Mesendoderm (in vitro differentiated cells): Measurements from ENCODE around the gene ACAD11.

Source experiments
- DNase-seq: peaks from one replicate; pipeline ENCODE4 v3.0.0; 2013
- H2AK5ac ChIP-seq: 2 replicates; pipeline ENCODE4 v1.6.1; 2013; ENCODE audit warnings: low read length, inconsistent platforms
- H2BK120ac ChIP-seq: 2 replicates; pipeline ENCODE4 v1.6.1; 2013; ENCODE audit warnings: low read depth, mild to moderate bottlenecking, low read length, moderate library complexity, mixed read lengths
- H2BK15ac ChIP-seq: replicated peaks from 2 replicates; pipeline ENCODE4 v1.6.1; 2013; ENCODE audit warnings: low read depth, mild to moderate bottlenecking, moderate library complexity
- H2BK5ac ChIP-seq: 2 replicates; pipeline ENCODE4 v1.6.1; 2013; ENCODE audit warnings: low read length, inconsistent platforms
- H3K18ac ChIP-seq: 2 replicates; pipeline ENCODE4 v1.6.1; 2013; ENCODE audit warnings: mild to moderate bottlenecking, low read length, mixed read lengths
- H3K23ac ChIP-seq: one replicate; pipeline ENCODE4 v1.6.1; 2013; ENCODE audit warnings: low read length
- H3K27ac ChIP-seq: 2 replicates; pipeline ENCODE4 v1.5.1; 2013; ENCODE audit warnings: low read depth, mild to moderate bottlenecking, inconsistent platforms, low read length, moderate library complexity
- H3K27me3 ChIP-seq: 2 replicates; pipeline ENCODE4 v1.6.1; 2013; ENCODE audit warnings: low read length, control low read depth, mild to moderate bottlenecking, inconsistent platforms; ENCODE audit not compliant: insufficient read depth, poor library complexity
- H3K36me3 ChIP-seq: 2 replicates; pipeline ENCODE4 v1.6.1; 2013; ENCODE audit warnings: low read length, inconsistent platforms; ENCODE audit not compliant: control insufficient read depth, insufficient read depth
- H3K4ac ChIP-seq: one replicate; pipeline ENCODE4 v1.6.1; 2013; ENCODE audit warnings: low read depth, mild to moderate bottlenecking, low read length, moderate library complexity
- H3K4me1 ChIP-seq: 2 replicates; pipeline ENCODE4 v1.6.1; 2013; ENCODE audit warnings: low read depth, low read length, inconsistent platforms; ENCODE audit not compliant: control insufficient read depth
- H3K4me2 ChIP-seq: 2 replicates; pipeline ENCODE4 v1.6.1; 2013; ENCODE audit warnings: low read length
- H3K4me3 ChIP-seq: 2 replicates; pipeline ENCODE4 v1.5.1; 2013; ENCODE audit warnings: mild to moderate bottlenecking, low read length
- H3K56ac ChIP-seq: one replicate; pipeline ENCODE4 v1.6.1; 2013; ENCODE audit warnings: low read length
- H3K79me1 ChIP-seq: 2 replicates; pipeline ENCODE4 v1.6.1; 2013; ENCODE audit warnings: low read length, inconsistent platforms
- H3K79me2 ChIP-seq: 2 replicates; pipeline ENCODE4 v1.6.1; 2013; ENCODE audit warnings: mild to moderate bottlenecking, low read length; ENCODE audit not compliant: control insufficient read depth, insufficient read depth
- H3K9ac ChIP-seq: 2 replicates; pipeline ENCODE4 v1.6.1; 2013; ENCODE audit warnings: low read length, inconsistent platforms
- H4K5ac ChIP-seq: one replicate; pipeline ENCODE4 v1.6.1; 2013; ENCODE audit warnings: low read length
- H4K8ac ChIP-seq: one replicate; pipeline ENCODE4 v1.6.1; 2013; ENCODE audit warnings: low read depth, mild to moderate bottlenecking, control low read depth, low read length, moderate library complexity
- WGBS: extraction: QIAGEN DNeasy Blood & Tissue Kit; methylation state at CpG from one replicate; pipeline ENCODE4 v1.1.7; 2013; ENCODE audit warnings: low lambda C conversion rate, missing lambda C conversion rate; ENCODE audit not compliant: insufficient coverage; ENCODE audit errors: extremely low coverage; 5-methylcytosine and 5-hydroxymethylcytosine counted together

Gene ACAD11

GRCh38 chr3:132635052-132635451, 24.6 kb downstream of the ACAD11 start:
- Histone ChIP-seq H3K56ac (no peak overlapping the region), H3K4me3 (no peak overlapping the region), H3K79me2 (no peaks in the 10 kb centered on the region), H3K36me3 (no peaks in the 10 kb centered on the region), H3K4ac (no peak overlapping the region), H3K9ac (no peak overlapping the region), H3K23ac (no peak overlapping the region), H3K4me2 (no peak overlapping the region), H2BK15ac (no peak overlapping the region), H3K27me3 (no peaks in the 10 kb centered on the region), H4K5ac (no peak overlapping the region), H2BK5ac (no peak overlapping the region), H3K79me1 (no peaks in the 10 kb centered on the region), H4K8ac (no peak overlapping the region), H2AK5ac (no peak overlapping the region), H3K4me1 (no peaks in the 10 kb centered on the region), H2BK120ac (no peak overlapping the region), H3K18ac (no peak overlapping the region), H3K27ac (no peak overlapping the region)
- no peak for DNase-seq

DNA sequence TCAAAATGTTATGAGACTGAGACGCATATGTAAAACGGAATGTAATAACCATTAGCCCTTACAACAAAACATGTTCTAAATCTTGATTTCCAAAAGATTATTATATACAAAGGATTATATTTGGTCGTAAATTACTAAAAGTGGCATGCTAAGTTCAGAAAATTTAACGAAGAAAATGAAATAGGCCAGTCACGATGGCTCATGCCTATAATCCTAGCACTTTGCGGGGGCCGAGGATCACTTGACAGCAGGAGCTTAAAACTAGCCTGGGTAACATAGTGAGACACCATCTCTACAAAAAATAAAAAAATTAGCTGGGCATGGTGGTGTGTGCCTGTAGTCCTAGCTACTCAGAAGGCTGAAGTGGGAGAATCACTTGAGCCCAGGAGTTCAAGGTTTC, 29.0 kb downstream of the ACAD11 start:
- H2BK15ac ChIP-seq = no peak overlapping the region
- WGBS = no CpG with 5 or more reads among the region's 7 CpGs

DNA sequence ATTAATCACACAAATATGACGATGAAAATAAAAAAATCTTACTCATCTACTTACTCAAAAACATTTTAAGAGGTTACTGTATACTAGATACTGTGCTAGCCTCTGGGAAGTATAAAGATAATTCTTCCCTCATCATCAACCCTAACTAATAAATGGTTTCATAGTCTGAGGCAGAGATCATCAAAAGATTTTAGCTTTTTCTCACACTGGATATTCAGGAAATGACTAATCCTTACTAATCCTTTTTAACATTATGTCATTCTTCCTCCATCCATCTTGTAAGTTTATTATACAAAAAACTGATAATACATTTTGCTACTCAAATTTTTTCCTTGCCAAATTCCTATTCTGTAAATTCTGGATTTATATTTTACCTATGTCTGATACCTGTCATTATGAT, 29.7 kb downstream of the ACAD11 start:
- Histone ChIP-seq H4K5ac (no peak overlapping the region), H3K4me2 (no peak overlapping the region), H3K4me3 (no peak overlapping the region), H4K8ac (no peak overlapping the region), H3K79me2 (no peaks in the 10 kb centered on the region), H2AK5ac (no peak overlapping the region), H3K27ac (no peak overlapping the region), H3K36me3 (no peaks in the 10 kb centered on the region), H3K27me3 (no peaks in the 10 kb centered on the region), H3K23ac (no peak overlapping the region), H3K9ac (no peak overlapping the region), H2BK5ac (no peak overlapping the region), H3K4me1 (no peaks in the 10 kb centered on the region), H3K18ac (no peak overlapping the region), H3K79me1 (no peaks in the 10 kb centered on the region), H2BK120ac (no peak overlapping the region), H2BK15ac (no peak overlapping the region), H3K4ac (no peak overlapping the region), H3K56ac (no peak overlapping the region)
- no peak for DNase-seq
- 100% methylated on average over 1 of the region's 1 CpG for WGBS

More for the DNA sequence above, 29.0 kb downstream of the ACAD11 start:
- H2BK120ac ChIP-seq = no peak overlapping the region
- DNase-seq = no peak
- H3K4me1 ChIP-seq = no peaks in the 10 kb centered on the region
- H3K4me3 ChIP-seq = no peak overlapping the region
- no peaks in the 10 kb centered on the region for H3K27me3 ChIP-seq
- H4K8ac ChIP-seq = no peak overlapping the region
- no peak overlapping the region for H3K9ac ChIP-seq
- H3K4me2 ChIP-seq = no peak overlapping the region
- no peak overlapping the region for H3K27ac ChIP-seq
- no peaks in the 10 kb centered on the region for H3K79me2 ChIP-seq
- no peak overlapping the region for H3K23ac ChIP-seq
- no peak overlapping the region for H4K5ac ChIP-seq
- no peak overlapping the region for H3K56ac ChIP-seq
- H2BK5ac ChIP-seq = no peak overlapping the region
- H2AK5ac ChIP-seq = no peak overlapping the region
- H3K36me3 ChIP-seq = no peaks in the 10 kb centered on the region
- no peaks in the 10 kb centered on the region for H3K79me1 ChIP-seq
- no peak overlapping the region for H3K18ac ChIP-seq
- no peak overlapping the region for H3K4ac ChIP-seq

DNA sequence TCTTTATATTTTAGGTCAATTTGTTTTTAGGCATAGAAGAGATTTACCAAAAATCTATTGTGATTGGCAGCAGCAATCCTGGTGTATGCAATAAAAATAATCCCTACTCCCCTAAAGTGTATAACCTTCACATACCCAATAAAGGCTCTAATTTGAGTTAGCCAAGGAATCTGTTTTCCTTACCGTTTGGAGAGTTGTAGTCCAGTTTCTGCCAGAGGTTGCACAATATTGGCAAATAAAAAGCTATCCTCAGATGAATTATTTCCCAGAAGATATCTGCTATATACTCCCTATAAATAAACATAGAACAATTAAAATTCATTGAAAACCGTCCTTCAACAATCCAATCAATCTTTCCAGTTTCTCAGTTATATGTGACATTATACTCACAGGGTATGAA, 31.5 kb downstream of the ACAD11 start:
- Histone ChIP-seq H4K5ac (no peak overlapping the region), H3K36me3 (no peaks in the 10 kb centered on the region), H3K4ac (no peak overlapping the region), H3K4me2 (no peak overlapping the region), H3K4me1 (no peaks in the 10 kb centered on the region), H3K56ac (no peak overlapping the region), H4K8ac (no peak overlapping the region), H2BK5ac (no peak overlapping the region), H2BK15ac (no peak overlapping the region), H3K79me1 (no peaks in the 10 kb centered on the region), H3K4me3 (no peak overlapping the region), H3K27ac (no peak overlapping the region), H3K27me3 (no peaks in the 10 kb centered on the region), H3K79me2 (no peaks in the 10 kb centered on the region), H3K18ac (no peak overlapping the region), H3K9ac (no peak overlapping the region), H2AK5ac (no peak overlapping the region), H3K23ac (no peak overlapping the region), H2BK120ac (no peak overlapping the region)
- WGBS = 100% methylated on average over 1 of the region's 2 CpGs
- no peak for DNase-seq

DNA sequence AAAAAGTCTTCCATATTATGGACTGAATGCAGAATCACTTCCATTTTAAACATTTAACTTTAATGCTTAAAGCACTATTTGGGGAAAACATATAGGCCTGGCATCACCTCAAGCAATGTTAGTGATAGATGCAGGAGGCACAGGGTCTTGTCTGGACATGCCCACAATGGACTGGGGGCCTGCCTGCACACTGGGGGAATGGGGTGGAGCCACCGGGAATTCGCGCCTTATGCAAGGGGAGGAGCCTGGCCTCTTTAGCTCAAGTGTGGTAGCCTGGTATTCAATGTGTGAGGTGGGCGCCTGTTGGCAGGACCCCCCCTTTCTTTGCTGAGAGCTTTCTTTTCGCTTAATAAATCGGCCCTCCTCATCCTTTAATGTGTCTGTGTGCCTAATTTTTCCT, 32.7 kb downstream of the ACAD11 start:
- H4K8ac ChIP-seq = no peak overlapping the region
- H2BK15ac ChIP-seq = no peak overlapping the region
- H3K36me3 ChIP-seq = no peaks in the 10 kb centered on the region
- no peak overlapping the region for H3K4ac ChIP-seq
- no peak overlapping the region for H3K18ac ChIP-seq
- no peaks in the 10 kb centered on the region for H3K79me1 ChIP-seq
- H3K4me2 ChIP-seq = no peak overlapping the region
- no peak overlapping the region for H2BK120ac ChIP-seq
- no peaks in the 10 kb centered on the region for H3K27me3 ChIP-seq
- no peak overlapping the region for H3K4me3 ChIP-seq
- no peak overlapping the region for H3K23ac ChIP-seq
- WGBS = no CpG with 5 or more reads among the region's 6 CpGs
- no peak overlapping the region for H2AK5ac ChIP-seq
- no peak for DNase-seq
- H3K27ac ChIP-seq = no peak overlapping the region
- H3K4me1 ChIP-seq = no peaks in the 10 kb centered on the region
- H3K9ac ChIP-seq = no peak overlapping the region
- H2BK5ac ChIP-seq = no peak overlapping the region
- no peaks in the 10 kb centered on the region for H3K79me2 ChIP-seq
- no peak overlapping the region for H3K56ac ChIP-seq
- H4K5ac ChIP-seq = no peak overlapping the region

DNA sequence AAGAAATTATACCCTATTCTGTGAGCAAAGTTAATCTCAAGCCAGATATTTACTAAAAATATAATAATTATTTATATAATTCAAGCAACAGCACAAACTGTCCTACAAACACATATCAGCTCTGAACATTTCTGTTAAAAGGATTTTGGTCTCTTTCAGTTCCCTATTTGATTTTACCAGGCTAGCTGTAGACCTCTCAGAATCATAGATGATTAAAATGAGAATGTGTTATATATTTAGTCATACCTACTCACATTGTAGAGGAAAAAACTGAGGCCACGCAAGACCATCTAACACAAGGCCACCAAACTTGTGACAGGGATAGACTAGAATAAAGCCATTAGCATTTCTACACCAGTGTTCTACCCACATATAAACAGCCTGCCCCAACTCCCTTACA, 34.0 kb downstream of the ACAD11 start:
- H3K27me3 ChIP-seq = no peaks in the 10 kb centered on the region
- no peak overlapping the region for H3K4me3 ChIP-seq
- DNase-seq = no peak

More for the DNA sequence above, 34.0 kb downstream of the ACAD11 start:
- Histone ChIP-seq H4K8ac (no peak overlapping the region), H3K79me1 (no peaks in the 10 kb centered on the region), H2AK5ac (no peak overlapping the region), H3K18ac (no peak overlapping the region), H3K27ac (no peak overlapping the region), H3K9ac (no peak overlapping the region), H2BK5ac (no peak overlapping the region), H4K5ac (no peak overlapping the region), H3K79me2 (no peaks in the 10 kb centered on the region), H3K4me2 (no peak overlapping the region), H3K56ac (no peak overlapping the region), H3K4ac (no peak overlapping the region), H3K36me3 (no peaks in the 10 kb centered on the region), H3K4me1 (no peaks in the 10 kb centered on the region), H3K23ac (no peak overlapping the region), H2BK120ac (no peak overlapping the region), H2BK15ac (no peak overlapping the region)
- no CpG with 5 or more reads among the region's 1 CpG for WGBS
